ENCODE data around the gene SPESP1. TPM values are rescaled to one million over a fixed set of nuclear protein-coding genes. Genes with fewer than 3 reads are reported as not detected.

Gene SPESP1
- total and polyA plus RNA-seq, 2 donors (not counting 3 experiments of a cell fraction or from before 2014, with no cell fraction given) = 1.5 to 2.0 TPM

- intact Hi-C loops (cut with micrococcal nuclease) = no loop called here
- no peaks in the 10 kb centered on the region for H4K20me1 ChIP-seq (replicated peaks; ENCODE audit: control insufficient read depth, extremely low read depth, insufficient read depth, low read length)
- TF ChIP-seq POLR2A (IDR thresholded peaks at IDR 0.05; ENCODE audit: low read depth, low read length) (no peak), GATA2 (IDR thresholded peaks at IDR 0.05; ENCODE audit: insufficient read depth, insufficient read length, low read depth, low read length) (no peak), EZH2 (IDR thresholded peaks at IDR 0.05; ENCODE audit: borderline replicate concordance, low read depth, low read length, severe bottlenecking) (no peak), POLR2AphosphoS5 (IDR thresholded peaks at IDR 0.05; ENCODE audit: insufficient read depth, low read depth, low read length) (no peak), JUN (IDR thresholded peaks at IDR 0.05; ENCODE audit: borderline replicate concordance, insufficient read depth, insufficient read length, low read depth) (no peak)
- TF ChIP-seq, protein P1, sequence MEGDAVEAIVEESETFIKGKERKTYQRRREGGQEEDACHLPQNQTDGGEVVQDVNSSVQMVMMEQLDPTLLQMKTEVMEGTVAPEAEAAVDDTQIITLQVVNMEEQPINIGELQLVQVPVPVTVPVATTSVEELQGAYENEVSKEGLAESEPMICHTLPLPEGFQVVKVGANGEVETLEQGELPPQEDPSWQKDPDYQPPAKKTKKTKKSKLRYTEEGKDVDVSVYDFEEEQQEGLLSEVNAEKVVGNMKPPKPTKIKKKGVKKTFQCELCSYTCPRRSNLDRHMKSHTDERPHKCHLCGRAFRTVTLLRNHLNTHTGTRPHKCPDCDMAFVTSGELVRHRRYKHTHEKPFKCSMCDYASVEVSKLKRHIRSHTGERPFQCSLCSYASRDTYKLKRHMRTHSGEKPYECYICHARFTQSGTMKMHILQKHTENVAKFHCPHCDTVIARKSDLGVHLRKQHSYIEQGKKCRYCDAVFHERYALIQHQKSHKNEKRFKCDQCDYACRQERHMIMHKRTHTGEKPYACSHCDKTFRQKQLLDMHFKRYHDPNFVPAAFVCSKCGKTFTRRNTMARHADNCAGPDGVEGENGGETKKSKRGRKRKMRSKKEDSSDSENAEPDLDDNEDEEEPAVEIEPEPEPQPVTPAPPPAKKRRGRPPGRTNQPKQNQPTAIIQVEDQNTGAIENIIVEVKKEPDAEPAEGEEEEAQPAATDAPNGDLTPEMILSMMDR (IDR thresholded peaks at IDR 0.05; ENCODE audit: extremely low read depth in 1 of 2, insufficient read depth in 1 of 2, low read depth in 1 of 2, low read length in 2 of 2) = no peak
- no peak overlapping the region for H3K27ac ChIP-seq (ENCODE audit: insufficient read depth, low read depth, low read length)
- no peaks in the 10 kb centered on the region for H3K4me1 ChIP-seq (ENCODE audit: control insufficient read depth, extremely low read depth, insufficient read depth, low read length)
- FAIRE-seq (no peak), DNase-seq (ENCODE audit: low read depth, low spot score) (no peak)
- POLR2A ChIA-PET = no interaction called here
- no peak overlapping the region for H2AFZ ChIP-seq (ENCODE audit: low read depth, low read length)
- CTCF ChIA-PET = no interaction called here
- no peak overlapping the region for H3K9ac ChIP-seq (replicated peaks; ENCODE audit: extremely low read depth, insufficient read depth, low read length)
- H3K79me2 ChIP-seq (ENCODE audit: control insufficient read depth, insufficient read depth, low read length) = no peaks in the 10 kb centered on the region
- no TSS peak for BruUV-seq (replicated peaks)
- no peak overlapping the region for H3K4me2 ChIP-seq (ENCODE audit: insufficient read depth, low read length)
- H3K9me1 ChIP-seq (replicated peaks; ENCODE audit: control insufficient read depth, extremely low read depth, insufficient read depth, low read length) = no peaks in the 10 kb centered on the region
- H3K4me3 ChIP-seq (replicated peaks in 1 of 3; ENCODE audit: insufficient read depth in 1 of 3, low read depth in 1 of 3, low read length in 3 of 3) = no peak overlapping the region
- H3K27me3 ChIP-seq (ENCODE audit: control insufficient read depth in 2 of 2, insufficient read depth in 2 of 2, low read length in 2 of 2) = peaks cover 2 to 8% of the 10 kb centered on the region in 2 experiments
- H3K36me3 ChIP-seq (ENCODE audit: control insufficient read depth in 2 of 2, extremely low read depth in 1 of 2, insufficient read depth in 2 of 2, low read length in 2 of 2) = no peaks in the 10 kb centered on the region
- dilution Hi-C loops (cut with MboI; ENCODE audit: extremely low pct_ligation_motif_present, low sequenced_read_pairs) = no loop called here
- H3K9me3 ChIP-seq (replicated peaks; ENCODE audit: control insufficient read depth, insufficient read depth, low read length) = no peaks in the 10 kb centered on the region
Measured at GRCh38 chr15:68887120-68887519, 43.2 kb upstream of the SPESP1 start.

DNA sequence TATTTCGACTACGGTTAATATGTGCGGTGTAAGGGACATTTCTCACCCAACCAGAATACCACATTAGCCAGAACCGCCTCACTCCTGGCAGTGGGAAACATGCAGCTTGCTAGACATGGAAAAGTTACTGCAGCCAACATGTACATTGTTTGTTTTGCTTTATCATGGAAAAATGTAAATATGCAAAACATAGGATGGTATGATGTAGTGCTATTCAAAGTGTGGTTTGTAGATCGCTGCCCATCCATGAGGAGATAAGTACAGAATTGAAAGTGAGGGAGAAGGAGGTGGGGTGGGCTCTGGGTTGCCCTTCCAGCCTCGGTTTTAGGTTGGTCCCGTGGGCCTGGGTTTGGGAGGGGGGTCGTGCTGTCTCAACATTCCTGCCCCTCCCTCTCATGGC, 42.5 kb upstream of the SPESP1 start:
- intact Hi-C loops (cut with micrococcal nuclease) = no loop called here
- Histone ChIP-seq H3K36me3 (ENCODE audit: control insufficient read depth in 2 of 2, extremely low read depth in 1 of 2, insufficient read depth in 2 of 2, low read length in 2 of 2) (no peaks in the 10 kb centered on the region), H3K27ac (ENCODE audit: insufficient read depth, low read depth, low read length) (no peak overlapping the region), H2AFZ (ENCODE audit: low read depth, low read length) (no peak overlapping the region), H3K9me1 (replicated peaks; ENCODE audit: control insufficient read depth, extremely low read depth, insufficient read depth, low read length) (no peaks in the 10 kb centered on the region), H3K4me2 (ENCODE audit: insufficient read depth, low read length) (no peak overlapping the region), H3K9ac (replicated peaks; ENCODE audit: extremely low read depth, insufficient read depth, low read length) (no peak overlapping the region), H3K9me3 (replicated peaks; ENCODE audit: control insufficient read depth, insufficient read depth, low read length) (no peaks in the 10 kb centered on the region), H4K20me1 (replicated peaks; ENCODE audit: control insufficient read depth, extremely low read depth, insufficient read depth, low read length) (no peaks in the 10 kb centered on the region), H3K79me2 (ENCODE audit: control insufficient read depth, insufficient read depth, low read length) (no peaks in the 10 kb centered on the region), H3K27me3 (ENCODE audit: control insufficient read depth in 2 of 2, insufficient read depth in 2 of 2, low read length in 2 of 2) (peaks cover 2 to 8% of the 10 kb centered on the region in 2 experiments), H3K4me3 (replicated peaks in 1 of 3; ENCODE audit: insufficient read depth in 1 of 3, low read depth in 1 of 3, low read length in 3 of 3) (no peak overlapping the region), H3K4me1 (ENCODE audit: control insufficient read depth, extremely low read depth, insufficient read depth, low read length) (no peaks in the 10 kb centered on the region)
- ChIA-PET POLR2A (no interaction called here), CTCF (no interaction called here)
- dilution Hi-C loops (cut with MboI; ENCODE audit: extremely low pct_ligation_motif_present, low sequenced_read_pairs) = no loop called here
- FAIRE-seq (no peak), DNase-seq (ENCODE audit: low read depth, low spot score) (no peak)
- TF ChIP-seq GATA2 (IDR thresholded peaks at IDR 0.05; ENCODE audit: insufficient read depth, insufficient read length, low read depth, low read length) (no peak), EZH2 (IDR thresholded peaks at IDR 0.05; ENCODE audit: borderline replicate concordance, low read depth, low read length, severe bottlenecking) (no peak), JUN (IDR thresholded peaks at IDR 0.05; ENCODE audit: borderline replicate concordance, insufficient read depth, insufficient read length, low read depth) (no peak)
- no TSS peak for BruUV-seq (replicated peaks)
